ENCODE results near the gene CASP2. TPM values are rescaled to one million over a fixed set of nuclear protein-coding genes. Genes with fewer than 3 reads are reported as not detected.

CASP2 gene
- total and polyA plus RNA-seq, 2 of the 13 experiments (the other 11 are each of a cell fraction or from before 2014, with no cell fraction given) = 10.2 to 13.7 TPM

- TF ChIP-seq ZNF280D (CRISPR knock-in tag; IDR thresholded peaks at IDR 0.05) (0 out of 2 replicates have a peak, but pooled peaks have one; percentile 31), ZNF235 (CRISPR knock-in tag; IDR thresholded peaks at IDR 0.05; ENCODE audit: borderline replicate concordance) (peak; percentile 56; the same call in 1 of the 2 replicates), SALL1 (CRISPR knock-in tag; IDR thresholded peaks at IDR 0.05) (peak; percentile 65), KMT2B (CRISPR knock-in tag; IDR thresholded peaks at IDR 0.05) (peak; percentile 74), KLF16 (CRISPR knock-in tag; IDR thresholded peaks at IDR 0.05) (peak in 1 of 2 experiments; percentile 52; a peak in 1 of 4 replicates), HMGXB4 (CRISPR knock-in tag; IDR thresholded peaks at IDR 0.05; ENCODE audit: borderline replicate concordance in 1 of 2, low read depth in 1 of 2) (peak; percentile 61 to 87; a peak in 2 of 4 replicates), ZNF816 (CRISPR knock-in tag; IDR thresholded peaks at IDR 0.05; ENCODE audit: borderline replicate concordance) (no peak), NPAS2 (CRISPR knock-in tag; IDR thresholded peaks at IDR 0.05; ENCODE audit: borderline replicate concordance) (no peak), ZNF563 (CRISPR knock-in tag; IDR thresholded peaks at IDR 0.05) (0 out of 2 replicates have a peak, but pooled peaks have one; percentile 55), IRF2 (CRISPR knock-in tag; IDR thresholded peaks at IDR 0.05) (peak; percentile 51; the same call in 1 of the 2 replicates), REST (IDR thresholded peaks at IDR 0.05; ENCODE audit: borderline replicate concordance in 1 of 2, low read depth in 1 of 2, low read length in 2 of 2) (peak in 1 of 2 experiments; percentile 8; a peak in 1 of 4 replicates), CCDC6 (CRISPR knock-in tag; IDR thresholded peaks at IDR 0.05) (0 out of 2 replicates have a peak, but pooled peaks have one; percentile 49), UBTF (CRISPR knock-in tag; IDR thresholded peaks at IDR 0.05) (peak; percentile 90), YY1 (IDR thresholded peaks at IDR 0.05; ENCODE audit: insufficient read depth, insufficient replicate concordance, low read depth, low read length) (peak; percentile 91), MIER2 (CRISPR knock-in tag; IDR thresholded peaks at IDR 0.05) (no peak)
Measured at GRCh38 chr7:143287935-143288826, at the start of gene CASP2 (continued).
